Sigmoid colon (tissue), 7 donors: Measurements from ENCODE around the gene SRD5A3. TPM values are rescaled to one million over a fixed set of nuclear protein-coding genes. Genes with fewer than 3 reads are reported as not detected.
A peak's percentile ranks its signal among the peaks of the same experiment; 100 is the strongest.

Source experiments
- DNase-seq: peaks from one replicate; pipeline ENCODE4 v3.0.0-alpha.2; 2019
- H3K27ac ChIP-seq, 4 donors: fragments of 200-600 bp; sonication (generic); one replicate each; pipeline ENCODE4 v1.5.1; 2016 to 2019; ENCODE audit warnings: mild to moderate bottlenecking in 1 of 4
- H3K27me3 ChIP-seq, 3 donors: fragments of 200-600 bp; sonication (generic); one replicate each; pipeline ENCODE4 v1.5.1; 2019; ENCODE audit warnings: mild to moderate bottlenecking in 1 of 3
- H3K36me3 ChIP-seq, 4 donors: fragments of 200-600 bp; sonication (generic); one replicate each; pipeline ENCODE4 v1.5.1; 2016 to 2019
- H3K4me1 ChIP-seq, 4 donors: fragments of 200-600 bp; sonication (generic); one replicate each; pipeline ENCODE4 v1.5.1; 2017 to 2019
- H3K4me3 ChIP-seq, 4 donors: fragments of 200-600 bp; sonication (generic); one replicate each; pipeline ENCODE4 v1.5.1; 2017 to 2019; ENCODE audit warnings: mild to moderate bottlenecking in 2 of 4, moderate library complexity in 1 of 4
- H3K9me3 ChIP-seq, 4 donors: fragments of 200-600 bp in 3 of 4; sonication (generic) in 3 of 4; one replicate each; pipeline versions ENCODE4 v1.5.1 to v1.6.1; 2013 to 2019
- CTCF ChIP-seq, 4 experiments: fragments of 450-650 bp in 3 of 4; fragments of 200-600 bp in 1 of 4; IDR thresholded peaks; one replicate each; pipeline ENCODE4 v1.5.1; 2016 to 2019; ENCODE audit warnings: antibody characterized with exemption in 4 of 4, mild to moderate bottlenecking in 3 of 4, moderate library complexity in 2 of 4
- EP300 ChIP-seq, 4 donors: sonication (generic); formaldehyde crosslinking; IDR thresholded peaks; one replicate each; pipeline ENCODE4 v1.6.1; 2017; ENCODE audit warnings: antibody characterized with exemption in 4 of 4
- POLR2A ChIP-seq, 2 donors: fragments of 450-650 bp; IDR thresholded peaks; one replicate each; pipeline ENCODE4 v1.6.1; 2016; ENCODE audit warnings: antibody characterized with exemption in 2 of 2, mild to moderate bottlenecking in 2 of 2, moderate library complexity in 2 of 2
- POLR2AphosphoS5 ChIP-seq, 4 donors: sonication (generic); formaldehyde crosslinking; IDR thresholded peaks; one replicate each; pipeline ENCODE4 v1.6.1; 2017; ENCODE audit warnings: antibody characterized with exemption in 4 of 4
- WGBS, 2 donors: extraction: QIAGEN DNeasy Blood & Tissue Kit; methylation state at CpG; one replicate each; pipeline ENCODE4 v1.1.7; 2013; 5-methylcytosine and 5-hydroxymethylcytosine counted together
- intact Hi-C: fragments of 100-400 bp; cut with DNase I; formaldehyde crosslinking; loops from one replicate; pipeline ENCODE4 v1.15.1; 2023
- polyA plus RNA-seq, 3 donors: library from polyadenylated mRNA; stranded (reverse); fragments of 200-250 nt; gene quantifications; one replicate each; pipeline ENCODE4 v1.2.3, GENCODE V29; 2013
- total RNA-seq, 4 donors: library from RNA; depleted of rRNA; stranded (reverse); fragments of >200 nt; gene quantifications; one replicate each; pipeline ENCODE4 v1.1.0, GENCODE V29; 2016
- donor health status: healthy with polysubstance abuse.
- donor health status: Bipolar disorder and iron deficiency.
- donor health status: healthy.

Gene SRD5A3
- total RNA-seq (1 to 10 TPM; 2.2 to 5.4 (median 3.3) TPM), polyA plus RNA-seq (1 to 10 TPM; 4.4 to 9.3 (median 4.8) TPM)

GRCh38 chr4:55345980-55346850, at the start of gene SRD5A3:
SRD5A3 (plus strand) TSS chr4:55346242; CDS start chr4:55346337, 95 bp downstream.
- WGBS, 2 donors = 0% methylated on average over 95 of the region's 95 CpGs
- Histone ChIP-seq H3K9me3 (no peaks in the 10 kb centered on the region), H3K4me3 (peak within 1 kb of the TSS; percentile 63 to 87 (median 74)), H3K27ac (peak within 1 kb of the TSS; percentile 93 to 99 (median 98)), H3K36me3 (no peaks in the 10 kb centered on the region), H3K27me3 (no peaks in the 10 kb centered on the region), H3K4me1 (peaks cover 0 to 22% (median 15%) of the 10 kb centered on the region in 4 donors)
- peak; percentile 92 for DNase-seq
- intact Hi-C loops = loop anchor here (1.0 to 5.0 kb wide), 6 partner anchors 50 to 1561 kb away; partner anchors contain the start of genes CLOCK, EXOC1 and REST
- TF ChIP-seq POLR2A (IDR thresholded peaks at IDR 0.05) (no peak), CTCF (IDR thresholded peaks at IDR 0.05) (peak; percentile 78 to 97 (median 80)), EP300 (IDR thresholded peaks at IDR 0.05) (no peak), POLR2AphosphoS5 (IDR thresholded peaks at IDR 0.05) (peak in 2 of 4 donors; percentile 35 to 47)

- no peaks in the 10 kb centered on the region for H3K9me3 ChIP-seq
- no peak overlapping the region for H3K4me3 ChIP-seq
- no peak for TF ChIP-seq CTCF (IDR thresholded peaks at IDR 0.05)
- TF ChIP-seq EP300 (IDR thresholded peaks at IDR 0.05) = no peak
- no peak for TF ChIP-seq POLR2AphosphoS5 (IDR thresholded peaks at IDR 0.05)
- TF ChIP-seq POLR2A (IDR thresholded peaks at IDR 0.05) = no peak
- no peak overlapping the region for H3K27ac ChIP-seq
- DNase-seq = no peak
- intact Hi-C loops = no loop called here
- no peaks in the 10 kb centered on the region for H3K4me1 ChIP-seq
- WGBS, 2 donors = 66 to 82% methylated on average over 9 of the region's 9 CpGs
- H3K36me3 ChIP-seq = no peaks in the 10 kb centered on the region
- no peaks in the 10 kb centered on the region for H3K27me3 ChIP-seq
These were observed 48.7 kb upstream of the SRD5A3 start for GRCh38 chr4:55297346-55297745.

GRCh38 chr4:55303760-55304165, 42.3 kb upstream of the SRD5A3 start:
- Histone ChIP-seq H3K27ac (no peak overlapping the region), H3K36me3 (no peaks in the 10 kb centered on the region), H3K9me3 (no peaks in the 10 kb centered on the region), H3K27me3 (no peaks in the 10 kb centered on the region), H3K4me3 (no peak overlapping the region), H3K4me1 (no peaks in the 10 kb centered on the region)
- TF ChIP-seq POLR2AphosphoS5 (IDR thresholded peaks at IDR 0.05) = no peak
- no peak for TF ChIP-seq CTCF (IDR thresholded peaks at IDR 0.05)
- no peak for TF ChIP-seq EP300 (IDR thresholded peaks at IDR 0.05)
- TF ChIP-seq POLR2A (IDR thresholded peaks at IDR 0.05) = no peak
- DNase-seq = no peak
- intact Hi-C loops = no loop called here
- WGBS, 2 donors = 59 to 70% methylated on average over 3 of the region's 3 CpGs

- 67 to 84% methylated on average over 3 of the region's 3 CpGs for WGBS, 2 donors
- no peak overlapping the region for H3K4me3 ChIP-seq
These were observed 41.7 kb upstream of the SRD5A3 start for GRCh38 chr4:55304303-55304702.

More at GRCh38 chr4:55304303-55304702, 41.7 kb upstream of the SRD5A3 start:
- TF ChIP-seq CTCF (IDR thresholded peaks at IDR 0.05) = no peak
- no peak for TF ChIP-seq POLR2A (IDR thresholded peaks at IDR 0.05)
- no peak for TF ChIP-seq POLR2AphosphoS5 (IDR thresholded peaks at IDR 0.05)
- TF ChIP-seq EP300 (IDR thresholded peaks at IDR 0.05) = no peak
- no peaks in the 10 kb centered on the region for H3K4me1 ChIP-seq
- no peak overlapping the region for H3K27ac ChIP-seq
- DNase-seq = no peak
- intact Hi-C loops = no loop called here
- no peaks in the 10 kb centered on the region for H3K36me3 ChIP-seq
- no peaks in the 10 kb centered on the region for H3K27me3 ChIP-seq
- no peaks in the 10 kb centered on the region for H3K9me3 ChIP-seq
